Endothelial cell of umbilical vein (primary cell): ENCODE measurements around the gene EXD3. TPM values are rescaled to one million over a fixed set of nuclear protein-coding genes. Genes with fewer than 3 reads are reported as not detected.

Experiments used
- BruUV-seq: library from RNA; stranded (reverse); fragments of 400-500 nt; replicated peaks from 2 replicates; lab custom pipeline; 2021; lab: Mats Ljungman, UMichigan
- CTCF ChIA-PET: fragments of 300-600, 350-600 bp; sonication (Branson Sonifier 250); formaldehyde crosslinking; loops from one replicate; lab custom pipeline; 2021; ENCODE audit warnings: antibody characterized with exemption, inconsistent platforms; lab: Charles Lee
- POLR2A ChIA-PET: fragments of 300-600, 350-600 bp; sonication (Branson Sonifier 250); formaldehyde crosslinking; loops from one replicate; lab custom pipeline; 2021; ENCODE audit warnings: antibody characterized with exemption, inconsistent platforms; lab: Charles Lee
- DNase-seq: peaks from one replicate; pipeline ENCODE4 v3.0.0-alpha.2; 2011; ENCODE audit warnings: low read depth, low spot score
- FAIRE-seq: peaks from 2 replicates; lab custom pipeline; 2011; peaks lifted over from hg19 to GRCh38; lab: Jason Lieb, UNC
- H2AFZ ChIP-seq: 2 replicates; pipeline ENCODE4 v1.6.0; 2012; ENCODE audit warnings: low read depth, low read length, control low read depth, inconsistent platforms
- H3K27ac ChIP-seq: 2 replicates; pipeline ENCODE4 v1.5.1; 2011; ENCODE audit warnings: low read depth, mild to moderate bottlenecking, control low read depth, low read length, moderate library complexity; ENCODE audit not compliant: insufficient read depth
- H3K27me3 ChIP-seq, 2 experiments: 2 replicates each; pipeline versions ENCODE4 v1.6.0 to v1.6.1; 2011; ENCODE audit warnings: low read length in 2 of 2, mixed read lengths in 1 of 2; ENCODE audit not compliant: control insufficient read depth in 2 of 2, insufficient read depth in 2 of 2
- H3K36me3 ChIP-seq, 2 experiments: 2 replicates in 1 of 2; 3 replicates in 1 of 2; pipeline ENCODE4 v1.5.1; 2011; ENCODE audit warnings: low read length in 2 of 2, mild to moderate bottlenecking in 1 of 2, moderate library complexity in 1 of 2; ENCODE audit not compliant: control insufficient read depth in 2 of 2, insufficient read depth in 2 of 2; ENCODE audit errors: extremely low read depth in 1 of 2
- H3K4me1 ChIP-seq: 3 replicates; pipeline ENCODE4 v1.5.1; 2011; ENCODE audit warnings: mild to moderate bottlenecking, low read length; ENCODE audit not compliant: control insufficient read depth, insufficient read depth; ENCODE audit errors: extremely low read depth
- H3K4me2 ChIP-seq: 2 replicates; pipeline ENCODE4 v1.6.1; 2011; ENCODE audit warnings: low read length, control low read depth, mixed read lengths; ENCODE audit not compliant: insufficient read depth
- H3K4me3 ChIP-seq, 3 experiments: fragments of 200-600 bp in 1 of 3; sonication (generic), shearing (Covaris generic) in 1 of 3; replicated peaks in 1 of 3; 2 replicates each; pipeline ENCODE4 v1.5.1; 2011 to 2016; ENCODE audit warnings: control low read depth in 3 of 3, low read length in 3 of 3, mild to moderate bottlenecking in 2 of 3, inconsistent platforms in 1 of 3, low read depth in 1 of 3, moderate library complexity in 1 of 3; ENCODE audit not compliant: insufficient read depth in 1 of 3
- H3K79me2 ChIP-seq: 2 replicates; pipeline ENCODE4 v1.6.0; 2012; ENCODE audit warnings: low read length, inconsistent platforms; ENCODE audit not compliant: control insufficient read depth, insufficient read depth
- H3K9ac ChIP-seq: replicated peaks from 2 replicates; pipeline ENCODE3; 2011; ENCODE audit warnings: low read length, control low read depth; ENCODE audit not compliant: insufficient read depth; ENCODE audit errors: extremely low read depth
- H3K9me1 ChIP-seq: replicated peaks from 3 replicates; pipeline ENCODE4 v1.6.0; 2011; ENCODE audit warnings: mild to moderate bottlenecking, low read length; ENCODE audit not compliant: control insufficient read depth, insufficient read depth; ENCODE audit errors: extremely low read depth
- H3K9me3 ChIP-seq: replicated peaks from 2 replicates; pipeline ENCODE4 v1.5.1; 2012; ENCODE audit warnings: low read length, inconsistent platforms; ENCODE audit not compliant: control insufficient read depth, insufficient read depth
- H4K20me1 ChIP-seq: replicated peaks from 2 replicates; pipeline ENCODE3; 2011; ENCODE audit warnings: mild to moderate bottlenecking, low read length; ENCODE audit not compliant: control insufficient read depth, insufficient read depth; ENCODE audit errors: extremely low read depth
- EZH2 ChIP-seq: IDR thresholded peaks from 2 replicates; pipeline ENCODE4 v1.6.1; 2012; ENCODE audit warnings: borderline replicate concordance, low read depth, mild to moderate bottlenecking, moderate library complexity, low read length, inconsistent platforms; ENCODE audit not compliant: severe bottlenecking
- FOS ChIP-seq: IDR thresholded peaks from 2 replicates; pipeline ENCODE4 v1.6.1; 2011; ENCODE audit warnings: mild to moderate bottlenecking, low read length, moderate library complexity, borderline replicate concordance; ENCODE audit not compliant: insufficient read depth
- GATA2 ChIP-seq: IDR thresholded peaks from 2 replicates; pipeline ENCODE4 v1.7.0; 2011; ENCODE audit warnings: low read depth, mild to moderate bottlenecking, moderate library complexity, mixed read lengths, low read length; ENCODE audit not compliant: insufficient read length, insufficient read depth
- JUN ChIP-seq: IDR thresholded peaks from 2 replicates; pipeline ENCODE4 v1.6.1; 2011; ENCODE audit warnings: borderline replicate concordance, low read depth; ENCODE audit not compliant: insufficient read length, insufficient read depth
- MYC ChIP-seq: IDR thresholded peaks from one replicate; pipeline ENCODE4 v1.6.1; 2011; ENCODE audit warnings: mild to moderate bottlenecking, low read depth, low read length
- POLR2A ChIP-seq: IDR thresholded peaks from 2 replicates; pipeline ENCODE4 v1.6.1; 2012; ENCODE audit warnings: low read depth, mild to moderate bottlenecking, control low read depth, low read length
- POLR2AphosphoS5 ChIP-seq: IDR thresholded peaks from 2 replicates; pipeline ENCODE4 v1.6.1; 2012; ENCODE audit warnings: low read depth, mild to moderate bottlenecking, control low read depth, low read length, moderate library complexity; ENCODE audit not compliant: insufficient read depth
- dilution Hi-C: fragments of 300-500 bp; cut with MboI; formaldehyde crosslinking; loops from one replicate; pipeline ENCODE4 v1.15.0; 2019; ENCODE audit warnings: low sequenced_read_pairs; ENCODE audit not compliant: extremely low pct_ligation_motif_present
- intact Hi-C: fragments of 100-400 bp; cut with micrococcal nuclease; formaldehyde crosslinking; loops from one replicate; pipeline ENCODE4 v1.10.0; 2022
- polyA plus RNA-seq, 4 experiments: library from polyadenylated mRNA; depleted of rRNA in 3 of 4; stranded (reverse) in 3 of 4; unstranded in 1 of 4; fragments of >200 nt; gene quantifications; 2 replicates each; pipeline versions ENCODE4 v1.2.1 to v1.2.3, GENCODE V29; 2011 to 2012; ENCODE audit warnings: missing spikeins in 1 of 4
- total RNA-seq: library from RNA; stranded (reverse); gene quantifications from 2 replicates; pipeline ENCODE4 v1.2.3, GENCODE V29; 2021
- TF ChIP-seq, protein P1 (sequence below), 2 donors: IDR thresholded peaks; 1 replicate in 1 of 2; 2 replicates in 1 of 2; pipeline ENCODE4 v1.5.1; 2011; ENCODE audit warnings: low read length in 2 of 2, mild to moderate bottlenecking in 2 of 2, moderate library complexity in 2 of 2, control low read depth in 1 of 2, inconsistent platforms in 1 of 2, low read depth in 1 of 2; ENCODE audit not compliant: insufficient read depth in 1 of 2; ENCODE audit errors: extremely low read depth in 1 of 2
- TF ChIP-seq, protein P2 (sequence below): IDR thresholded peaks from 2 replicates; pipeline ENCODE4 v1.6.1; 2011; ENCODE audit not compliant: insufficient read depth, insufficient read length

EXD3 gene
- total and polyA plus RNA-seq, 2 donors (not counting 3 experiments of a cell fraction or from before 2014, with no cell fraction given), result 17.7 to 30.3 TPM

DNA sequence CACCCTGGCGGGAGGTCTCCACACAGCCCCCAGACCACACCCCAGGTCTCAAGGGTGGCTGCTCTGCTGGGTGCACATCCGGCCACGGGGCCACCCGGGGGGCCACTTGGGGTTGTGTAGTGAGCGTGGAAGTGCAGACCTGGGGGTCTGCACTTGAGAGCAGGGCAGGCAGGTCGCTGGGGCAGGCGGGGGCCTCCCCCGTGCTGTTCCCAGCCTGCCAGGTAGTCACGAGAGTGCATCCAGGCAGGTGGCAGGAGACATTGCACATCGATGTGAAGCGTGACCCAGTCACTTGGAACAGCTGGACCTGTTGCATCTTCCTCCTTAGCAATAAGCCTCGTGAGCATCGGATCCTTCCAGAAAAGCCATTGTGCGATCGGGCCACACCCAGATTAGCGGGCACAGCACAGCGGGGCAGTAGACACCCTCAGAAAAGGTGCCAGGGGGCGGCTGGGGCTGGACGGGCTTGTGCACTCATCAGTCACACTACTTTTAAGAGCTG is 23.0 kb upstream of the EXD3 start:
- ChIA-PET CTCF (interaction anchor here (0.7 to 3.0 kb wide), 8 partner anchors 12 to 159 kb away, joined by 3 to 42 read pairs (median 4); partner anchors contain the start of genes EXD3, NOXA1 and NRARP), POLR2A (no interaction called here)
- DNase-seq (no peak), FAIRE-seq (no peak)
- Histone ChIP-seq H3K79me2 (no peaks in the 10 kb centered on the region), H3K4me2 (no peak overlapping the region), H3K4me3 (no peak overlapping the region), H4K20me1 (no peaks in the 10 kb centered on the region), H3K27me3 (no peaks in the 10 kb centered on the region), H3K27ac (no peak overlapping the region), H3K4me1 (no peaks in the 10 kb centered on the region), H3K9ac (no peak overlapping the region), H3K9me1 (no peaks in the 10 kb centered on the region), H3K9me3 (no peaks in the 10 kb centered on the region), H3K36me3 (peaks cover 3 to 14% of the 10 kb centered on the region in 2 experiments), H2AFZ (no peak overlapping the region)
- intact Hi-C loops (loop anchor here (1.0 kb wide), 4 partner anchors 23 to 159 kb away; partner anchors contain the start of genes EXD3 and NOXA1), dilution Hi-C loops (no loop called here)
- TF ChIP-seq POLR2AphosphoS5 (no peak), GATA2 (no peak), FOS (no peak), MYC (no peak), POLR2A (no peak), JUN (no peak), EZH2 (no peak)
- TF ChIP-seq, protein P1, sequence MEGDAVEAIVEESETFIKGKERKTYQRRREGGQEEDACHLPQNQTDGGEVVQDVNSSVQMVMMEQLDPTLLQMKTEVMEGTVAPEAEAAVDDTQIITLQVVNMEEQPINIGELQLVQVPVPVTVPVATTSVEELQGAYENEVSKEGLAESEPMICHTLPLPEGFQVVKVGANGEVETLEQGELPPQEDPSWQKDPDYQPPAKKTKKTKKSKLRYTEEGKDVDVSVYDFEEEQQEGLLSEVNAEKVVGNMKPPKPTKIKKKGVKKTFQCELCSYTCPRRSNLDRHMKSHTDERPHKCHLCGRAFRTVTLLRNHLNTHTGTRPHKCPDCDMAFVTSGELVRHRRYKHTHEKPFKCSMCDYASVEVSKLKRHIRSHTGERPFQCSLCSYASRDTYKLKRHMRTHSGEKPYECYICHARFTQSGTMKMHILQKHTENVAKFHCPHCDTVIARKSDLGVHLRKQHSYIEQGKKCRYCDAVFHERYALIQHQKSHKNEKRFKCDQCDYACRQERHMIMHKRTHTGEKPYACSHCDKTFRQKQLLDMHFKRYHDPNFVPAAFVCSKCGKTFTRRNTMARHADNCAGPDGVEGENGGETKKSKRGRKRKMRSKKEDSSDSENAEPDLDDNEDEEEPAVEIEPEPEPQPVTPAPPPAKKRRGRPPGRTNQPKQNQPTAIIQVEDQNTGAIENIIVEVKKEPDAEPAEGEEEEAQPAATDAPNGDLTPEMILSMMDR (IDR thresholded peaks at IDR 0.05; ENCODE audit: extremely low read depth in 1 of 2, insufficient read depth in 1 of 2, low read depth in 1 of 2, low read length in 2 of 2), result no peak
- TF ChIP-seq, protein P2, sequence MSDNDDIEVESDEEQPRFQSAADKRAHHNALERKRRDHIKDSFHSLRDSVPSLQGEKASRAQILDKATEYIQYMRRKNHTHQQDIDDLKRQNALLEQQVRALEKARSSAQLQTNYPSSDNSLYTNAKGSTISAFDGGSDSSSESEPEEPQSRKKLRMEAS, result no peak
- BruUV-seq, result no TSS peak
